Adrenal gland (tissue), 12 donors: ENCODE measurements around the gene TDRD9. TPM values are rescaled to one million over a fixed set of nuclear protein-coding genes. Genes with fewer than 3 reads are reported as not detected.

Experiments
- DNase-seq, 7 donors: peaks; one replicate each; pipeline ENCODE4 v3.0.0-alpha.2; 2019 to 2020
- H3K27ac ChIP-seq, 5 donors: fragments of 200-600 bp; sonication (generic) in 4 of 5; 1 replicate in 3 of 5; 2 replicates in 2 of 5; pipeline versions ENCODE4 v1.5.1 to v1.8.0; 2016 to 2020; ENCODE audit warnings: mild to moderate bottlenecking in 1 of 5
- H3K27me3 ChIP-seq: fragments of 200-600 bp; 2 replicates; pipeline ENCODE4 v1.8.0; 2021
- H3K36me3 ChIP-seq, 2 donors: fragments of 200-600 bp; replicated peaks in 1 of 2; 1 replicate in 1 of 2; 2 replicates in 1 of 2; pipeline versions ENCODE4 v1.5.1 to v1.8.0; 2018 to 2022
- H3K4me1 ChIP-seq, 2 donors: fragments of 200-600 bp; replicated peaks in 1 of 2; 1 replicate in 1 of 2; 2 replicates in 1 of 2; pipeline versions ENCODE4 v1.5.1 to v1.8.0; 2018 to 2021
- H3K4me3 ChIP-seq, 4 donors: fragments of 200-600 bp; sonication (generic) in 3 of 4; one replicate each; pipeline ENCODE4 v1.5.1; 2016 to 2018
- H3K9me3 ChIP-seq, 3 donors: fragments of 200-600 bp; sonication (generic) in 1 of 3; replicated peaks in 1 of 3; 1 replicate in 2 of 3; 2 replicates in 1 of 3; pipeline versions ENCODE4 v1.5.1 to v1.8.0; 2016 to 2021
- POLR2A ChIP-seq, 2 donors: fragments of 450-650 bp; IDR thresholded peaks; one replicate each; pipeline ENCODE4 v1.6.1; 2017; ENCODE audit warnings: antibody characterized with exemption in 2 of 2, mild to moderate bottlenecking in 2 of 2, moderate library complexity in 1 of 2
- WGBS, 4 donors: extraction: QIAGEN DNeasy Blood & Tissue Kit in 2 of 4; methylation state at CpG; one replicate each; pipeline versions ENCODE4 v1.1.5 to v1.1.7; 2013 to 2017; 5-methylcytosine and 5-hydroxymethylcytosine counted together
- intact Hi-C, 2 donors: fragments of 100-400 bp; cut with DNase I; formaldehyde crosslinking; loops; one replicate each; pipeline versions ENCODE4 v1.14.1 to v1.15.0; 2022 to 2023
- polyA plus RNA-seq, 3 donors: library from polyadenylated mRNA; stranded (reverse); fragments of 200-250 nt in 2 of 3; fragments of 350-450 nt in 1 of 3; fragmentation: Illumina TruSeq in 1 of 3; extraction: RNeasy Lipid Tissue Mini Kit (QIAGEN cat#74804) in 1 of 3; gene quantifications; one replicate each; pipeline ENCODE4 v1.2.3, GENCODE V29; 2013 to 2014
- total RNA-seq, 9 donors: library from RNA; depleted of rRNA in 4 of 9; stranded (reverse); fragments of >200 nt in 4 of 9; fragments of 120-200 nt in 1 of 9; fragmentation: NEBNext Ultra II Directional in 1 of 9; extraction: Animal tissue kit (Norgen Biotek cat#: 25700) in 1 of 9; gene quantifications; one replicate each; pipeline versions ENCODE4 v1.1.0 to v1.2.4, GENCODE V29; 2013 to 2023
- TF ChIP-seq, protein P1 (sequence below), 6 experiments: fragments of 450-650 bp in 4 of 6; fragments of 200-600 bp in 2 of 6; sonication (generic) in 1 of 6; IDR thresholded peaks; 1 replicate in 5 of 6; 2 replicates in 1 of 6; pipeline versions ENCODE4 v1.5.1 to v1.8.0; 2016 to 2021; ENCODE audit warnings: antibody characterized with exemption in 6 of 6, mild to moderate bottlenecking in 2 of 6, moderate library complexity in 1 of 6
- donor health status: healthy with polysubstance abuse.
- donor health status: Bipolar disorder and iron deficiency.
- donor health status: DM: yes; HTN: yes; CAD: no.
- donor health status: DM: no; HTN: no; CAD: no.
- donor health status: DM: no; HTN: no; CAD: no.
- donor health status: DM: yes; HTN: yes; CAD: no.

Gene TDRD9
- total and polyA plus RNA-seq, 12 donors, result 0.06 to 7.8 (median 3.0) TPM

DNA sequence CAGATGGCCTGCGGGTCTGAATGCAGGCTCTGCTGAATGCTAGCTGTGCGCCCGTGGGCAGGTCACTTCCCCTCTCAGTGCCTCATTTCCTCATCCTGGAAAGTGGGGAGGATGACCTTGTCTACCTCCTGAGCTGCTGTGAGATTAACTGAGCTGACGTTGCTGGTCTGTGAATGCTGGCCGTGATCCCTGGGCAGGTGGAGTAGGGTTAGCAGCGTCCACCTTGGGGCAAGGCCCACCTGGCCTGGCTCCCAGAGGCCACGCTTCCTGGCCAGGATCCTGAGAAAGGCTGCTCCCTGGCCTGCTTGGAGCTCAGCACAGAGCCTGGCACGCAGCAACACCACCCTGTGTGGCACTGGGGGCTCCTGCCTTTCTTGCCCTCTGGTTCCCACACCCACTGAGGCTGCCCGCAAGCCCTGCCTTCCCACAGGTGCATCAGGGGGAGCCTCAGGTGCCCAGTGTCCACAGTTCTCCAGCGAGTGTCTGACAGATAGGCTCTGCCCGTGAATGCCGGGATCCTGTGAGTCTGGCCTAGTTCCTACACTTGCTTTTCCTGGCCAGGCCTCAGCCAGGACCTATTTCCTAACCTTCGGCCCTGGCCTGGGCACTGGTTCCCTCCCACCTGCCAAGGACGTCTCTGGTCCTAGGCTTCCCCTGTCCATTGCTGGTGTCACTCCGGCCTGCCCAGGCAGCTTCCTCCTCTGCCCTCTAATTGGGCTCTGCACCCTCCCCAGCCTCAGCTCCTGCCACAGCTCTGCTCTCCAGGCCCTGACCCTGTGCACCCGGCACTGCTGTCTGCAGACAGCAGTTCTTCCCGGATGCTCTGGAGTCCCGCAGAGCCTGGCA lies 37.2 kb upstream of the TDRD9 start:
- H3K4me1 ChIP-seq, result peaks cover 8 to 12% of the 10 kb centered on the region in 2 donors
- intact Hi-C loops, result loop anchor here in 1 of 2 donors (10.0 kb wide), 1 partner anchor 76 kb away; no protein-coding TSS in a partner anchor
- no peaks in the 10 kb centered on the region for H3K36me3 ChIP-seq
- H3K4me3 ChIP-seq, result no peak overlapping the region
- H3K9me3 ChIP-seq, result no peaks in the 10 kb centered on the region
- peak overlapping the region in 4 of 5 donors; percentile 20 to 74 (median 26) for H3K27ac ChIP-seq
- TF ChIP-seq POLR2A (IDR thresholded peaks at IDR 0.05), result no peak
- TF ChIP-seq, protein P1, sequence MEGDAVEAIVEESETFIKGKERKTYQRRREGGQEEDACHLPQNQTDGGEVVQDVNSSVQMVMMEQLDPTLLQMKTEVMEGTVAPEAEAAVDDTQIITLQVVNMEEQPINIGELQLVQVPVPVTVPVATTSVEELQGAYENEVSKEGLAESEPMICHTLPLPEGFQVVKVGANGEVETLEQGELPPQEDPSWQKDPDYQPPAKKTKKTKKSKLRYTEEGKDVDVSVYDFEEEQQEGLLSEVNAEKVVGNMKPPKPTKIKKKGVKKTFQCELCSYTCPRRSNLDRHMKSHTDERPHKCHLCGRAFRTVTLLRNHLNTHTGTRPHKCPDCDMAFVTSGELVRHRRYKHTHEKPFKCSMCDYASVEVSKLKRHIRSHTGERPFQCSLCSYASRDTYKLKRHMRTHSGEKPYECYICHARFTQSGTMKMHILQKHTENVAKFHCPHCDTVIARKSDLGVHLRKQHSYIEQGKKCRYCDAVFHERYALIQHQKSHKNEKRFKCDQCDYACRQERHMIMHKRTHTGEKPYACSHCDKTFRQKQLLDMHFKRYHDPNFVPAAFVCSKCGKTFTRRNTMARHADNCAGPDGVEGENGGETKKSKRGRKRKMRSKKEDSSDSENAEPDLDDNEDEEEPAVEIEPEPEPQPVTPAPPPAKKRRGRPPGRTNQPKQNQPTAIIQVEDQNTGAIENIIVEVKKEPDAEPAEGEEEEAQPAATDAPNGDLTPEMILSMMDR (IDR thresholded peaks at IDR 0.05), result no peak
- no peaks in the 10 kb centered on the region for H3K27me3 ChIP-seq
- peak in 6 of 7 donors; percentile 27 to 67 (median 58) for DNase-seq
- WGBS, 4 donors, result 45 to 63% (median 49%) methylated on average over 3 to 18 of the region's 18 CpGs

DNA sequence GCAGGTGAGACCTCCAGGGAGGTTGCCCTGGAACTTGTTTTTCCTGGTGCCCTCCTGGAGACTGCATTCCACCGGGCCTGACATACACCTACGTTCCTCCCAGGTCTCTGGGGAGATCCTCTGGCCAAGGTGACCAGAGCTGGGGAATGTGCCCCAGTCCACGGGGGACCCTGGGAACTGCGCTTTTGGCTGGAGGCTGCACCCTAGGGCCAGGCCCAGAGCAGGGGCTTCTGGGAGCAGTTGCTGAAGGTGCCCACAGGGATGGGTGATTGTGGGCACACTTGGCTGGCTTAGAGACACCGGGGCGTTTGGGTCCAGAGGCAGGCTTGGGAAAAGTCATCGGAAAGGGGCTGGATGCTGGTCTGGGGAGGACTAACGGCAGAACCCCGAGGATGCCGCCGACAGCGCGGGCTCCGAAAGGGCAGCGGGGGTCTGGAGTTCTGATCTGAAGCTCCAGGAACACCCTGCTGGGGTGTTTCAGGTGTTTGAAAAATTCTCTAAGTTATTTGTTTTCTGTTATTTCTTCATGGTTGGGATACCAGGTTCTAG lies 36.5 kb upstream of the TDRD9 start:
- intact Hi-C loops, result loop anchor here in 1 of 2 donors (10.0 kb wide), 1 partner anchor 77 kb away; no protein-coding TSS in a partner anchor
- no peaks in the 10 kb centered on the region for H3K36me3 ChIP-seq
- peak overlapping the region in 1 of 5 donors; percentile 74 for H3K27ac ChIP-seq
- DNase-seq, result no peak
- TF ChIP-seq, protein P1 (IDR thresholded peaks at IDR 0.05), result no peak
- TF ChIP-seq POLR2A (IDR thresholded peaks at IDR 0.05), result no peak
- WGBS, 4 donors, result 89 to 97% (median 92%) methylated on average over 11 to 15 of the region's 15 CpGs
- peaks cover 8 to 12% of the 10 kb centered on the region in 2 donors for H3K4me1 ChIP-seq
- H3K9me3 ChIP-seq, result no peaks in the 10 kb centered on the region
- no peaks in the 10 kb centered on the region for H3K27me3 ChIP-seq
- H3K4me3 ChIP-seq, result no peak overlapping the region

DNA sequence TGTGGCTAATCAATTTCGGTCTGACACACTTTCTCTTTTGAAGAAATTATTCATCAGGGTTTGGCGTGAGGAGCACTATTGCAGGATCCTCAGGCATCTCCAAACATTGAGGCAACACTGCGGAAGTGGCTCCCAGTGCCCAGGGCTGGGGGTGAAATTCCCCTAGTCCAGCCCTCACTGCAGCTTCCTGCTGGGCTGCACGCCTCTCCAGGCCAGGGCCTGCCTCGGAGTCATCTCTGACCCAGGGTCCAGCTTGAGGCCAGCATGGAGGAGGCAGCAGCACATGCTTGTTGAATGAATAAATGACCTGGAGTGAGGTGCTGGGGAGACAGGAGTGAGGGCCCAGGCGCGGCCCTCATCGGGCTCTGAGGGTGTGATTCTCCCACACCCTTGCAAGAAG lies 36.0 kb upstream of the TDRD9 start:
- Histone ChIP-seq H3K4me3 (no peak overlapping the region), H3K9me3 (no peaks in the 10 kb centered on the region), H3K27ac (no peak overlapping the region), H3K36me3 (no peaks in the 10 kb centered on the region), H3K4me1 (peaks cover 8 to 12% of the 10 kb centered on the region in 2 donors), H3K27me3 (no peaks in the 10 kb centered on the region)
- intact Hi-C loops, result loop anchor here in 1 of 2 donors (10.0 kb wide), 1 partner anchor 77 kb away; no protein-coding TSS in a partner anchor
- WGBS, 4 donors, result 89 to 95% (median 93%) methylated on average over 8 of the region's 8 CpGs
- TF ChIP-seq POLR2A (IDR thresholded peaks at IDR 0.05), result no peak
- TF ChIP-seq, protein P1 (IDR thresholded peaks at IDR 0.05), result no peak
- DNase-seq, result no peak

DNA sequence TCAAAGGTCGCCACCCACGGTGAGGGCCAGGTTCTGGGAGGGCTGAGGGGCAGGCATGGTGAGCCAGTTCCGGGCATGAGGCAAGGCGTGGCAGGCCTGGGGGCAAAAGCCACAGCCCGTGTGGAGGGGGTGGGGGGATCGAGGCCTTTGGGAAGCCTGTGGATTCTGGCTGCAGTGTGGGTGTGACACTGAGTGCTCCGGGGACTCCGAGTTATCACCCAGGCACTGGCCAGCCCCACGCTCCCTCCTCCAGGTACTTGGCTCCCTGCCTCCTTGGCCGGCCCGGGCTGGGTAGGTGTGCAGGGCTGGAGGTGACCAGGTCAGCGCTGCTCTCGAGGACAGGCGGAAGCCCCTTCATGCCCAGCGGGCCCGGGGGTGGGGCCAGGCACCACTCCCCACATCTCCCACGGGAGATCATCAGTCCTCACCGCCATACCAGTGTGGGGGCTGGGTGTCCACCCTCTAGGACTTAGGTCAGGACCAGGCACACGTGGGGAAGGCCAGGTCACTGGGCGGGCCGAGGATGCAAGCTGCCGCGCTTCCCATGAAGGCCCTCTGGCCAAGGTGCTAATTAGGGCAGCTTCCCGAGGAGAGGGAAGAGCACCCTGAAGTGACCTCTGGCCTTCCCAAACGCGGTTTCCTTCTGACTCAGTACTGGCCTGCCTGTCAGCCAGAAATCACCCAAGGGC lies 34.1 kb upstream of the TDRD9 start:
- H3K36me3 ChIP-seq, result no peaks in the 10 kb centered on the region
- TF ChIP-seq, protein P1 (IDR thresholded peaks at IDR 0.05), result no peak
- TF ChIP-seq POLR2A (IDR thresholded peaks at IDR 0.05), result no peak
- no peak overlapping the region for H3K27ac ChIP-seq
- intact Hi-C loops, result loop anchor here in 1 of 2 donors (10.0 kb wide), 1 partner anchor 79 kb away; no protein-coding TSS in a partner anchor
- peaks cover 8 to 12% of the 10 kb centered on the region in 2 donors for H3K4me1 ChIP-seq
- DNase-seq, result no peak
- 61 to 83% (median 79%) methylated on average over 9 to 26 of the region's 26 CpGs for WGBS, 4 donors
- H3K4me3 ChIP-seq, result no peak overlapping the region
- H3K27me3 ChIP-seq, result no peaks in the 10 kb centered on the region
- H3K9me3 ChIP-seq, result no peaks in the 10 kb centered on the region
